Spleen (tissue), 7 donors: ENCODE measurements around the gene EPOP.

ENCODE experiments used
- CTCF ChIP-seq, 11 experiments: fragments of 200-600 bp in 7 of 11; fragments of 450-650 bp in 4 of 11; sonication (generic) in 4 of 11; IDR thresholded peaks in 8 of 11; conservative IDR thresholded peaks in 3 of 11; 1 replicate in 7 of 11; 2 replicates in 4 of 11; pipeline versions ENCODE4 v1.4.0 to v1.8.0; 2016 to 2021; ENCODE audit warnings: antibody characterized with exemption in 11 of 11, inconsistent platforms in 4 of 11, mild to moderate bottlenecking in 1 of 11
- POLR2A ChIP-seq, 3 donors: fragments of 450-650 bp; IDR thresholded peaks; one replicate each; pipeline ENCODE4 v1.5.1; 2017; ENCODE audit warnings: antibody characterized with exemption in 3 of 3, mild to moderate bottlenecking in 1 of 3
- donor health status: DM: no; HTN: no; CAD: no; lungs with moderate emphysema.
- donor health status: DM: no; HTN: no; CAD: no.
- donor health status: DM: no; HTN: no; CAD: no.

GRCh38 chr17:38685491-38685890 is 10.7 kb upstream of the EPOP start:
- no peak for TF ChIP-seq POLR2A (IDR thresholded peaks at IDR 0.05)
- no peak for TF ChIP-seq CTCF (IDR thresholded peaks at IDR 0.05 in 8 of 11, conservative IDR thresholded peaks at IDR 0.05 in 3 of 11)
